ENCODE results near the gene UBE3A.
"Not testable (repeated sequence)": the region's sequence is repeated elsewhere in the genome, so short reads cannot be mapped to it uniquely, and the experiment has no call there.

UBE3A gene

GRCh38 chr15:25410649-25411048 lies 28.2 kb downstream of the UBE3A start:
- no peaks in the 10 kb centered on the region for H3K9me3 ChIP-seq (ENCODE audit: insufficient read depth, low read depth, low read length)
- TF ChIP-seq CTCF (conservative IDR thresholded peaks at IDR 0.05; ENCODE audit: low read length) (no peak), EZH2phosphoT487 (IDR thresholded peaks at IDR 0.05; ENCODE audit: borderline replicate concordance) (no peak)

DNA sequence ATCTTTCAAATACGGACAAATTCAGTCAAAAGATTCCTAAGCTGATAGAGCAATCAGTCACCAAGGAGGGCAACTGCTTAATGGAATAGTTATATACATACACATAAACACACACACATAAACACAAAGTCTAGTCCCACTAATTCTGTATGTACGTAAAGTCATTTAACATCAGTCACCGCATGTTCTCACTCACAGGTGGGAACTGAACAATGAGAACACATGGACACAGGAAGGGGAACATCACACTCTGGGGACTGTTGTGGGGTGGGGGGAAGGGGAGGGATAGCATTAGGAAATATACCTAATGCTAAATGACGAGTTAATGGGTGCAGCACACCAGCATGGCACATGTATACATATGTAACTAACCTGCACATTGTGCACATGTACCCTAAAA lies 29.1 kb downstream of the UBE3A start:
- not testable (repeated sequence) for H3K27me3 ChIP-seq (ENCODE audit: insufficient read depth, low read length, poor library complexity, severe bottlenecking); H3K9me3 ChIP-seq (ENCODE audit: insufficient read depth, low read depth, low read length); H3K4me3 ChIP-seq (ENCODE audit: low read length, poor library complexity, severe bottlenecking); H2AFZ ChIP-seq (ENCODE audit: low read length); H3K4me2 ChIP-seq (ENCODE audit: low read depth, low read length, poor library complexity, severe bottlenecking); H3K9me2 ChIP-seq (replicated peaks; ENCODE audit: low read depth, low read length); H3F3A ChIP-seq (ENCODE audit: low read depth); H3K9ac ChIP-seq (ENCODE audit: low read depth, low read length, poor library complexity, severe bottlenecking)
- H4K20me1 ChIP-seq (ENCODE audit: insufficient read depth, low read length, poor library complexity, severe bottlenecking): peaks cover 92% of the 10 kb centered on the region
- H3K4me1 ChIP-seq (ENCODE audit: insufficient read depth, low read length, poor library complexity, severe bottlenecking): peaks cover 17% of the 10 kb centered on the region
- H3K79me2 ChIP-seq (ENCODE audit: insufficient read depth, low read length): peaks cover 98% of the 10 kb centered on the region
- H3K36me3 ChIP-seq (ENCODE audit: insufficient read depth, low read length): peaks cover 20% of the 10 kb centered on the region

More at GRCh38 chr15:25410649-25411048, 28.2 kb downstream of the UBE3A start:
- Histone ChIP-seq H3K4me1 (ENCODE audit: insufficient read depth, low read length, poor library complexity, severe bottlenecking) (peaks cover 24% of the 10 kb centered on the region), H3K9me2 (replicated peaks; ENCODE audit: low read depth, low read length) (no peaks in the 10 kb centered on the region), H3K79me2 (ENCODE audit: insufficient read depth, low read length) (peaks cover 98% of the 10 kb centered on the region), H3K9ac (ENCODE audit: low read depth, low read length, poor library complexity, severe bottlenecking) (no peak overlapping the region), H3K36me3 (ENCODE audit: insufficient read depth, low read length) (peaks cover 11% of the 10 kb centered on the region; the same call in 1 of the 2 replicates), H3F3A (ENCODE audit: low read depth) (no peaks in the 10 kb centered on the region), H3K27me3 (ENCODE audit: insufficient read depth, low read length, poor library complexity, severe bottlenecking) (no peaks in the 10 kb centered on the region), H4K20me1 (ENCODE audit: insufficient read depth, low read length, poor library complexity, severe bottlenecking) (peaks cover 96% of the 10 kb centered on the region), H3K4me3 (ENCODE audit: low read length, poor library complexity, severe bottlenecking) (no peak overlapping the region), H3K4me2 (ENCODE audit: low read depth, low read length, poor library complexity, severe bottlenecking) (no peak overlapping the region), H2AFZ (ENCODE audit: low read length) (no peak overlapping the region)

DNA sequence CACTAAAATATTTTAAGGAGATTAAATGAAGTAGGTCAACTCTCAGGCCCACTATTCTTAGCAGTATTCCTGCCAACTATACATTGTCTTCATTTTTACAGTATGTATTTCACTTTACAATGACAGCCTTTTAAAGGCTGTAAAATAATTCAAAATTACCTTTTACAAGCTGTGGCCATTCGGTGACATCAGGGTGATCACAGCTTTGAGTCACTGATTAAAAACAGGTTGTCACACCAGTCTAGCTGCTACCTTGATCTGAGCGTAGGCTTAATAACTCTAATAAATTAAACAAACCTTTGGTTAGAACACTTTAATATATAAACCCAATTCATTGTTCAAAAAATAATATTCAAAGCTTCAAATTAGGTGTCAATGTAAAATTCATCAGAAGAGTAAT lies 29.9 kb downstream of the UBE3A start:
- Histone ChIP-seq H3K9ac (ENCODE audit: low read depth, low read length, poor library complexity, severe bottlenecking) (no peak overlapping the region), H3K27me3 (ENCODE audit: insufficient read depth, low read length, poor library complexity, severe bottlenecking) (no peaks in the 10 kb centered on the region), H3K36me3 (ENCODE audit: insufficient read depth, low read length) (peaks cover 28% of the 10 kb centered on the region), H2AFZ (ENCODE audit: low read length) (no peak overlapping the region), H3K9me2 (replicated peaks; ENCODE audit: low read depth, low read length) (no peaks in the 10 kb centered on the region), H3K4me3 (ENCODE audit: low read length, poor library complexity, severe bottlenecking) (no peak overlapping the region), H4K20me1 (ENCODE audit: insufficient read depth, low read length, poor library complexity, severe bottlenecking) (peaks cover 84% of the 10 kb centered on the region), H3K4me2 (ENCODE audit: low read depth, low read length, poor library complexity, severe bottlenecking) (no peak overlapping the region), H3K79me2 (ENCODE audit: insufficient read depth, low read length) (peaks cover 96% of the 10 kb centered on the region), H3F3A (ENCODE audit: low read depth) (no peaks in the 10 kb centered on the region), H3K4me1 (ENCODE audit: insufficient read depth, low read length, poor library complexity, severe bottlenecking) (peaks cover 9% of the 10 kb centered on the region), H3K9me3 (ENCODE audit: insufficient read depth, low read depth, low read length) (no peaks in the 10 kb centered on the region)
- TF ChIP-seq CTCF (conservative IDR thresholded peaks at IDR 0.05; ENCODE audit: low read length) (no peak), EZH2phosphoT487 (IDR thresholded peaks at IDR 0.05; ENCODE audit: borderline replicate concordance) (no peak)

GRCh38 chr15:25408428-25408827 lies 30.4 kb downstream of the UBE3A start:
- no peaks in the 10 kb centered on the region for H3K9me3 ChIP-seq (ENCODE audit: insufficient read depth, low read depth, low read length)
- H3F3A ChIP-seq (ENCODE audit: low read depth): no peaks in the 10 kb centered on the region
- H4K20me1 ChIP-seq (ENCODE audit: insufficient read depth, low read length, poor library complexity, severe bottlenecking): peaks cover 79% of the 10 kb centered on the region
- H3K27me3 ChIP-seq (ENCODE audit: insufficient read depth, low read length, poor library complexity, severe bottlenecking): no peaks in the 10 kb centered on the region
- peaks cover 4% of the 10 kb centered on the region for H3K4me1 ChIP-seq (ENCODE audit: insufficient read depth, low read length, poor library complexity, severe bottlenecking)
- peaks cover 90% of the 10 kb centered on the region for H3K79me2 ChIP-seq (ENCODE audit: insufficient read depth, low read length)
- peaks cover 33% of the 10 kb centered on the region for H3K36me3 ChIP-seq (ENCODE audit: insufficient read depth, low read length)
- no peak overlapping the region for H2AFZ ChIP-seq (ENCODE audit: low read length)
- H3K9ac ChIP-seq (ENCODE audit: low read depth, low read length, poor library complexity, severe bottlenecking): no peak overlapping the region
- H3K4me2 ChIP-seq (ENCODE audit: low read depth, low read length, poor library complexity, severe bottlenecking): no peak overlapping the region
- H3K9me2 ChIP-seq (replicated peaks; ENCODE audit: low read depth, low read length): no peaks in the 10 kb centered on the region
- TF ChIP-seq CTCF (conservative IDR thresholded peaks at IDR 0.05; ENCODE audit: low read length) (no peak), EZH2phosphoT487 (IDR thresholded peaks at IDR 0.05; ENCODE audit: borderline replicate concordance) (no peak)
- H3K4me3 ChIP-seq (ENCODE audit: low read length, poor library complexity, severe bottlenecking): no peak overlapping the region

All from Loucy (cell line).